Nephron (organoid): ENCODE results near the gene GALNT16.

Experiments
- H3K27ac Mint-ChIP-seq, 3 experiments: 2 replicates each; pipeline ENCODE4 v1.8.0; 2020; ENCODE audit warnings: mixed read lengths in 3 of 3, mild to moderate bottlenecking in 2 of 3, moderate library complexity in 1 of 3
- H3K27me3 Mint-ChIP-seq: 2 replicates; pipeline ENCODE4 v1.8.0; 2021; ENCODE audit warnings: low read depth, mild to moderate bottlenecking, moderate library complexity, mixed read lengths
- H3K36me3 Mint-ChIP-seq: 2 replicates; pipeline ENCODE4 v1.8.0; 2020; ENCODE audit warnings: low read depth, mixed read lengths
- H3K4me1 Mint-ChIP-seq: 2 replicates; pipeline ENCODE4 v1.8.0; 2020; ENCODE audit warnings: mixed read lengths
- H3K4me3 Mint-ChIP-seq, 3 experiments: 2 replicates each; pipeline ENCODE4 v1.8.0; 2020; ENCODE audit warnings: mild to moderate bottlenecking in 3 of 3, mixed read lengths in 3 of 3, moderate library complexity in 2 of 3
- H3K9me3 Mint-ChIP-seq: 2 replicates; pipeline ENCODE4 v1.8.0; 2020; ENCODE audit warnings: mixed read lengths
- TF ChIP-seq, protein P1 (sequence below), 3 experiments: fragments of 200-600 bp; sonication (generic); IDR thresholded peaks; one replicate each; pipeline ENCODE4 v1.5.0; 2021; ENCODE audit warnings: antibody characterized with exemption in 3 of 3; ENCODE audit not compliant: unreplicated experiment in 3 of 3

Gene GALNT16

GRCh38 chr14:69263771-69264170, 3.8 kb downstream of the GALNT16 start:
- H3K4me3 Mint-ChIP-seq: no peak overlapping the region
- peaks cover 6% of the 10 kb centered on the region for H3K4me1 Mint-ChIP-seq
- TF ChIP-seq, protein P1, sequence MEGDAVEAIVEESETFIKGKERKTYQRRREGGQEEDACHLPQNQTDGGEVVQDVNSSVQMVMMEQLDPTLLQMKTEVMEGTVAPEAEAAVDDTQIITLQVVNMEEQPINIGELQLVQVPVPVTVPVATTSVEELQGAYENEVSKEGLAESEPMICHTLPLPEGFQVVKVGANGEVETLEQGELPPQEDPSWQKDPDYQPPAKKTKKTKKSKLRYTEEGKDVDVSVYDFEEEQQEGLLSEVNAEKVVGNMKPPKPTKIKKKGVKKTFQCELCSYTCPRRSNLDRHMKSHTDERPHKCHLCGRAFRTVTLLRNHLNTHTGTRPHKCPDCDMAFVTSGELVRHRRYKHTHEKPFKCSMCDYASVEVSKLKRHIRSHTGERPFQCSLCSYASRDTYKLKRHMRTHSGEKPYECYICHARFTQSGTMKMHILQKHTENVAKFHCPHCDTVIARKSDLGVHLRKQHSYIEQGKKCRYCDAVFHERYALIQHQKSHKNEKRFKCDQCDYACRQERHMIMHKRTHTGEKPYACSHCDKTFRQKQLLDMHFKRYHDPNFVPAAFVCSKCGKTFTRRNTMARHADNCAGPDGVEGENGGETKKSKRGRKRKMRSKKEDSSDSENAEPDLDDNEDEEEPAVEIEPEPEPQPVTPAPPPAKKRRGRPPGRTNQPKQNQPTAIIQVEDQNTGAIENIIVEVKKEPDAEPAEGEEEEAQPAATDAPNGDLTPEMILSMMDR (IDR thresholded peaks at IDR 0.05; ENCODE audit: unreplicated experiment in 3 of 3): no peak
- H3K9me3 Mint-ChIP-seq: no peaks in the 10 kb centered on the region
- H3K36me3 Mint-ChIP-seq: no peaks in the 10 kb centered on the region
- H3K27ac Mint-ChIP-seq: no peak overlapping the region
- H3K27me3 Mint-ChIP-seq: peaks cover 52% of the 10 kb centered on the region

DNA sequence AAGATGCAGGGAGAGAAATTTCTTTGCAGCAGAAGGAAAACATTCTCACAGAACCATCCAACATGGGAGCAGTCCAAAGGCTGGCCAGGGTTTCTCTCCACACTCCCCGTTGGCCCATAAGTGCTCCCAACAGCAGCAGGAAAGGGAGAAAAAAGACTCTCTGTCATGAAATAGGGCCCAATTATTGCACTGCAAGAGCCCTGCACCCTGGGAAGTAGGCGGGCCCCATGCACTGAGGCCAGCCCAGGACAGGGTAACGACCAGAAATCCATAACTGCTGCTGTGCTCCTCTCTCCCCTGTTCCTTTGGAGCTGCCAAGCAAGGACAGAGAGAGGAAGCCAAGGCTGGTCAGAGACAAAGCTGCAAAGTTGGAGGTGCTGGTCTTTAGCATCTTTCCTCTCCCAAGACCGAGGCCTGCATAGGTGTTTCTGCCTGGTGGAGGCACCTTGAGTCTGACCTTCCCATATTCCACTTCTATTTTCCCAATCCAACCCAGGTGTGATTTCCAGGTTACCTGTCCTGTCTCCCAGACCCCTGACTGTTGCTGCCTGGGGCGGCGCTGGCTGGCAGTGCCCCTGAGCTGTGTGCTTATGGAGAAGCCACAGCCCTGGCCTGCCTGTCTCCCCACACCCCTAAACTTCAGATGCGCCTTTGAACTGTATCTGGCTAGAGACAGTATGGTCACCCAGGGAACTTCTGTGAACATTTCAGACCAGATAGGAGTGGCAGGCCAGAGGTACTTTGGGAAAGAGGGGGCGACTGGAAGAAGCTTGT, 6.8 kb downstream of the GALNT16 start:
- Mint-ChIP-seq H3K36me3 (no peaks in the 10 kb centered on the region), H3K4me3 (no peak overlapping the region), H3K27me3 (peaks cover 33% of the 10 kb centered on the region), H3K4me1 (no peaks in the 10 kb centered on the region), H3K27ac (no peak overlapping the region), H3K9me3 (no peaks in the 10 kb centered on the region)
- TF ChIP-seq, protein P1 (IDR thresholded peaks at IDR 0.05; ENCODE audit: unreplicated experiment in 3 of 3): no peak

DNA sequence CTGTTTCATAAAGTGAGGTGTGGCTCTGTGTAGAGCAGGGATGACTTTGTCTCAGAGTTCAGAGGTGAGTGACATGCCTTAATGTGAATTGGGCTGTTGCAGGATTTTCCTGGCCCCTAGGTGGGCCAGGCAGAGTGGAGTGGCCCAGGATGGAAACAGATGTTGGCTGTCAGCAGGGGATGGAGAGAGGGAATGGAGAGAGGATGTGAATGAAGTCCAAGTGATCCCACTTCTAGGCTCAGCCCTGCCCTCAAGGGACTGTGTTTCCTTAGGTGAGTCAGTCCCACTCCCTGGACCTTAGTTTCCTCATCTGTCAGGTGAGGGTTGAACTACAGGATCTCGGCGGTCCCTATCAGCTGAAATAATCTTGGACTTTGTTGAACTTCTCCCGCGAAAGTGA, 7.5 kb downstream of the GALNT16 start:
- H3K27me3 Mint-ChIP-seq: peaks cover 26% of the 10 kb centered on the region
- H3K36me3 Mint-ChIP-seq: no peaks in the 10 kb centered on the region
- H3K4me3 Mint-ChIP-seq: no peak overlapping the region
- H3K4me1 Mint-ChIP-seq: no peaks in the 10 kb centered on the region
- no peak overlapping the region for H3K27ac Mint-ChIP-seq
- TF ChIP-seq, protein P1 (IDR thresholded peaks at IDR 0.05; ENCODE audit: unreplicated experiment in 3 of 3): no peak
- no peaks in the 10 kb centered on the region for H3K9me3 Mint-ChIP-seq

GRCh38 chr14:69268223-69268622, 8.3 kb downstream of the GALNT16 start:
- H3K4me1 Mint-ChIP-seq: no peaks in the 10 kb centered on the region
- H3K36me3 Mint-ChIP-seq: no peaks in the 10 kb centered on the region
- TF ChIP-seq, protein P1 (IDR thresholded peaks at IDR 0.05; ENCODE audit: unreplicated experiment in 3 of 3): no peak
- no peak overlapping the region for H3K27ac Mint-ChIP-seq
- peaks cover 20% of the 10 kb centered on the region for H3K27me3 Mint-ChIP-seq
- H3K9me3 Mint-ChIP-seq: no peaks in the 10 kb centered on the region
- H3K4me3 Mint-ChIP-seq: no peak overlapping the region

DNA sequence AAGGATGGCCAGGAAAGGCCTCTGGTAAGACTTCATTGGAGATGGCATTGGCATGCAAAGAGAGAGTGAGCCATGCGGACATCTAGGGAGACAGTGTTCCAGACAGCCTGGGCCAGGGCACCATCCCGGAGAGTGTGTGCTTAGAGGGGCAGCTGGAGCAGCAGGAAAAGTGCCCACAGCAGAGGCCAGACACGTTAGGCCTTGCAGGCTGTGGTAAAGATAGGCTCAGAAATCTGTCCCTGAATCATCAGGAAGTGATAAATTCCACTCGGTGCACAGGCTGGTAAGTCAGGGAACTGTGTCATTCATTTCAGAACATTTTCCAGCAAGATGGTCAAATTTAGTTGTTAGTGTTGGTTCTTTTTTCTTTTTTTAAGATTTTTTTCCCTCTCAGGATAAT, 8.8 kb downstream of the GALNT16 start:
- no peak overlapping the region for H3K4me3 Mint-ChIP-seq

More for the DNA sequence above, 8.8 kb downstream of the GALNT16 start:
- H3K4me1 Mint-ChIP-seq: no peaks in the 10 kb centered on the region
- H3K27me3 Mint-ChIP-seq: peaks cover 15% of the 10 kb centered on the region
- H3K27ac Mint-ChIP-seq: no peak overlapping the region
- TF ChIP-seq, protein P1 (IDR thresholded peaks at IDR 0.05; ENCODE audit: unreplicated experiment in 3 of 3): no peak
- H3K36me3 Mint-ChIP-seq: no peaks in the 10 kb centered on the region
- H3K9me3 Mint-ChIP-seq: no peaks in the 10 kb centered on the region
